H1 (cell line): ENCODE measurements around the gene MAN2A1.

Experiments used
- ATF3 ChIP-seq: IDR thresholded peaks from 2 replicates; pipeline ENCODE4 v1.6.1; 2011; ENCODE audit warnings: low read depth, mild to moderate bottlenecking, low read length; ENCODE audit not compliant: insufficient read depth
- BRCA1 ChIP-seq: IDR thresholded peaks from 2 replicates; pipeline ENCODE4 v1.6.1; 2012; ENCODE audit warnings: low read depth, low read length, improper control_type of control experiment
- CTBP2 ChIP-seq: IDR thresholded peaks from 2 replicates; pipeline ENCODE4 v1.7.0; 2011; ENCODE audit warnings: borderline replicate concordance, mild to moderate bottlenecking, moderate library complexity, mixed read lengths, low read length; ENCODE audit not compliant: insufficient read depth, insufficient read length
- CTCF ChIP-seq, 3 experiments: IDR thresholded peaks; 1 replicate in 2 of 3; 2 replicates in 1 of 3; pipeline versions ENCODE4 v1.5.1 to v1.6.1; 2011; ENCODE audit warnings: low read length in 3 of 3, mild to moderate bottlenecking in 3 of 3, inconsistent platforms in 2 of 3, low read depth in 1 of 3, moderate library complexity in 1 of 3; ENCODE audit not compliant: insufficient read depth in 1 of 3; ENCODE audit errors: control extremely low read depth in 1 of 3
- EZH2 ChIP-seq: fragments of 200-600 bp; sonication (generic); IDR thresholded peaks from 2 replicates; pipeline ENCODE4 v1.7.1; 2012; ENCODE audit warnings: low read depth, mild to moderate bottlenecking, moderate library complexity, low read length, inconsistent platforms; ENCODE audit not compliant: severe bottlenecking
- POLR2AphosphoS5 ChIP-seq: IDR thresholded peaks from 2 replicates; pipeline ENCODE4 v1.6.1; 2011; ENCODE audit warnings: low read depth, low read length
- RFX5 ChIP-seq: IDR thresholded peaks from 2 replicates; pipeline ENCODE4 v1.6.1; 2011; ENCODE audit warnings: low read depth, low read length, improper control_type of control experiment, borderline replicate concordance

GRCh38 chr5:109654455-109654854 is 35.3 kb upstream of the MAN2A1 start:
- no peak for TF ChIP-seq CTBP2
- no peak for TF ChIP-seq CTCF (IDR thresholded peaks at IDR 0.05; ENCODE audit: control extremely low read depth in 1 of 3, insufficient read depth in 1 of 3, low read depth in 1 of 3, low read length in 3 of 3)
- TF ChIP-seq RFX5 = no peak
- TF ChIP-seq POLR2AphosphoS5 = no peak
- TF ChIP-seq EZH2 = no peak
- no peak for TF ChIP-seq BRCA1
- TF ChIP-seq ATF3 = no peak
